ENCODE results near the gene PGGHG. TPM values are rescaled to one million over a fixed set of nuclear protein-coding genes. Genes with fewer than 3 reads are reported as not detected.

The PGGHG gene
- total RNA-seq, result 46.7 TPM

DNA sequence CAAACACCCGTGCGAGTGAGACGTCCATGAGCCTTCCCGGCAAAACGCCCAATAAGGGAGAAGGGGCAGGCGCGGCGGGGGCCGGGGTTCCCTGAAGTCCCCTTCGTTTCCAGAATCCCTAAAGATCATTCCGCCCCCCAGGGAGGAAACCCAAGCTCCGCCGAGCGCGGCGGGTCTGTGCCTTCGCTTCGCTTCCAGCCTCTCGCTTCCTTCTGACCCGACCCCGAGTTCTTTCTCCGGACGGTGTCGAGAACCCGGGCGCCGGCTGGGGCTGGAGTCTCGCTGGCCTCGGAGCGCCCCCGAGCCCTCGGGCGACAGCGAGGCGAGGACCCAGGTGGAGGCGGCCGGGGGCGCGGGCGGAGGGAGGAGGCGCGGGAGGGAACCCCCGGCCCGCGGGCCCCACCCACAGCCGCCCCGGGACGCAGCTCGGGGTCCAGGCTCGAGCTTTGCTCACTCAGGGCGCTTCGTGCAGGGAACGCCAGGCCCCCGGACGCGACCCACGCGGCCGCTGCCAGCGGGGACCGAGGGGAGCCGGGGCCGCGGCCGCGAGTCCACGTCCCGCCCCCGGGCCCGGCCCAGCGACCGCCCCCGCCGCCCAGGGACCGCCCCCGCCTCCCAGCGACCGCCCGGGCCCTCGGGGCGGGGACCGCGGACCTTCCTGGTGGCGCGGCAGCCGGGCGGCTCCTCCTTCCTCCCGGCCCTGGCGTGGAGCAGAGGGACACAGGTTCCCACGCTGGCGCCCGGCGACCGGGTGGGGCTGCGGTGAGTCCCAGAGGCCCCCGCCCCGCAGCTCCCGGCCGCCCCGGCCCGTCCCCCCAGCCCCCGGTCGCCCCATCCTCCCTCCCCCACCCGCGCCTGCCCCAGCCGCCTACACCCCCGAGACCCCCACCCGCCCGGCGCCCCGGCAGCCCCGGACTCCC is at the start of gene PGGHG:
Gene PGGHG (plus strand): TSS at position 649 of the 920 bp plus-strand sequence. CDS start 691 bp downstream, outside the sequence.
- H3K4me3 ChIP-seq, result peak within 1 kb of the TSS; percentile 73
- no peaks in the 10 kb centered on the region for H3K27me3 ChIP-seq
- H3K27ac ChIP-seq, result peak within 1 kb of the TSS; percentile 76
- no peaks in the 10 kb centered on the region for H3K9me3 ChIP-seq
- intact Hi-C loops (cut with DNase I), result no loop called here
- TF ChIP-seq POLR2A (IDR thresholded peaks at IDR 0.05), result peak in 1 of 2 donors; percentile 21
- TF ChIP-seq, protein P1, sequence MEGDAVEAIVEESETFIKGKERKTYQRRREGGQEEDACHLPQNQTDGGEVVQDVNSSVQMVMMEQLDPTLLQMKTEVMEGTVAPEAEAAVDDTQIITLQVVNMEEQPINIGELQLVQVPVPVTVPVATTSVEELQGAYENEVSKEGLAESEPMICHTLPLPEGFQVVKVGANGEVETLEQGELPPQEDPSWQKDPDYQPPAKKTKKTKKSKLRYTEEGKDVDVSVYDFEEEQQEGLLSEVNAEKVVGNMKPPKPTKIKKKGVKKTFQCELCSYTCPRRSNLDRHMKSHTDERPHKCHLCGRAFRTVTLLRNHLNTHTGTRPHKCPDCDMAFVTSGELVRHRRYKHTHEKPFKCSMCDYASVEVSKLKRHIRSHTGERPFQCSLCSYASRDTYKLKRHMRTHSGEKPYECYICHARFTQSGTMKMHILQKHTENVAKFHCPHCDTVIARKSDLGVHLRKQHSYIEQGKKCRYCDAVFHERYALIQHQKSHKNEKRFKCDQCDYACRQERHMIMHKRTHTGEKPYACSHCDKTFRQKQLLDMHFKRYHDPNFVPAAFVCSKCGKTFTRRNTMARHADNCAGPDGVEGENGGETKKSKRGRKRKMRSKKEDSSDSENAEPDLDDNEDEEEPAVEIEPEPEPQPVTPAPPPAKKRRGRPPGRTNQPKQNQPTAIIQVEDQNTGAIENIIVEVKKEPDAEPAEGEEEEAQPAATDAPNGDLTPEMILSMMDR (IDR thresholded peaks at IDR 0.05), result no peak
- no peak for DNase-seq (ENCODE audit: extremely low spot score in 2 of 2)
- H3K4me1 ChIP-seq, result peaks cover 19% of the 10 kb centered on the region
- no peaks in the 10 kb centered on the region for H3K36me3 ChIP-seq

DNA sequence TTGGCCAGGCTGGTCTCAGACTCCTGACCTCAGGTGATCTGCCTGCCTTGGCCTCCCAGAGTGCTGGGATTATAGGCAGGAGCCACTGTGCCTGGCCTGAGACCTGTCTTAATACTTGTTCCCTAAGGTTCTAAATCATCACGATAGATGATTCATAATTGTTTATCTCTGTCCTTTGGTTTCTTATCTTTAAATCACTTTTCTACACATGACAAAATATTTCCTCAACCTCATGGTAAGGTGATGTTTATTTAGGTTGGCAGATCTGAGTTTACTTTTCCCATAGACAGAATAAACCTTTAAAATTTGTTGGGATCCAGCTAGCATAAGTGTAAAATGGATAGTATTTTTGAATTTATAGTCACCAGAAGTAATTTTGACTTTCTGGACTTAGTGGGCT is 48.6 kb upstream of the PGGHG start:
- H3K9me3 ChIP-seq, result no peaks in the 10 kb centered on the region
- intact Hi-C loops (cut with DNase I), result no loop called here
- H3K27me3 ChIP-seq, result no peaks in the 10 kb centered on the region
- H3K36me3 ChIP-seq, result peaks cover 0 to 32% of the 10 kb centered on the region in 2 donors
- peaks cover 17% of the 10 kb centered on the region for H3K4me1 ChIP-seq
- H3K27ac ChIP-seq, result no peak overlapping the region
- no peak overlapping the region for H3K4me3 ChIP-seq
- DNase-seq (ENCODE audit: extremely low spot score in 2 of 2), result no peak
- TF ChIP-seq POLR2AphosphoS5 (IDR thresholded peaks at IDR 0.05; ENCODE audit: insufficient read depth in 1 of 2, low read depth in 1 of 2) (no peak), POLR2A (IDR thresholded peaks at IDR 0.05) (no peak)
- TF ChIP-seq, protein P1 (IDR thresholded peaks at IDR 0.05), result no peak

DNA sequence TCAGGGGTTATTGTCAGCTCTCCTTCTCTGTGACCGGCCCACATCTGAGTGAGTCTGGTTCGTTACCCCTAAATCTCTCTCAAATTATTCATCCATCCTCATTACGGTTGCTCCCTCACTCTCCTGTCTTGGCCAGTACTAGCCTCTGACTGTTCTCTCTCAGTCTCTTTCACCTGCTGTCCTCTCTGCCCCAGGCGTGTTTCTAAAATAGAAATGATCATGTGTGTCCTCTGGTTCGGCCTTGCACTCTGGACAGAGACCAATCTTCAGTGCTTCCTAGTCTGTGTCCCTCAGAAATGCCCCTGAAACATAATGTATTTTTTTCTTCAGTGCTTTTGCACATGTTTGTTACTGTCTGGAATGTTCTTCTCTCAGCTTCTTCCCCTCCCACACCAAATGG is 47.3 kb upstream of the PGGHG start:
- TF ChIP-seq, protein P1 (IDR thresholded peaks at IDR 0.05), result no peak
- TF ChIP-seq POLR2A (IDR thresholded peaks at IDR 0.05), result no peak
- TF ChIP-seq POLR2AphosphoS5 (IDR thresholded peaks at IDR 0.05; ENCODE audit: insufficient read depth in 1 of 2, low read depth in 1 of 2), result no peak
- Histone ChIP-seq H3K4me3 (no peak overlapping the region), H3K9me3 (no peaks in the 10 kb centered on the region), H3K4me1 (peaks cover 14% of the 10 kb centered on the region), H3K36me3 (peaks cover 0 to 44% of the 10 kb centered on the region in 2 donors), H3K27ac (no peak overlapping the region), H3K27me3 (no peaks in the 10 kb centered on the region)
- intact Hi-C loops (cut with DNase I), result no loop called here
- DNase-seq (ENCODE audit: extremely low spot score in 2 of 2), result peak in 1 of 2 donors; percentile 44

DNA sequence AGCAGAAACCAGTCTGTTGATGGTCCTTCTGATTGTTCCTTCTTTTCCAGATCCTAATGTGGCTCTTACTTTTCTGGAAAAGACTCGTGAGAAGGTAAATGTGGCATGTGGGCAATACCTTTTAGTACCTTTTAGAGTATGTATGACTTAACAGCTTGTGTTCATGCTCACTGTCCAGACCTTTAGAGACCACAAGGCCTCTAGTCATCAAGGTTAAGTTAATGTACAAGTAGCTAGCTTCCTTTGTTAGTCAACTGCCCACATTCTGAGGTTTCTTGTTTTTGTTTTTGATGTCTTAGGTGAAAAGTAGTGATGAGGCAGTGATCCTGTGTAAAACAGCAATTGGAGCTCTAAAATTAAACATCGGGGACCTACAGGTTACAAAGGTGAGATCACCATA is 44.5 kb upstream of the PGGHG start:
- no peak overlapping the region for H3K27ac ChIP-seq
- H3K9me3 ChIP-seq, result no peaks in the 10 kb centered on the region
- no peaks in the 10 kb centered on the region for H3K4me1 ChIP-seq
- peaks cover 0 to 69% of the 10 kb centered on the region in 2 donors for H3K36me3 ChIP-seq
- no peaks in the 10 kb centered on the region for H3K27me3 ChIP-seq
- no peak overlapping the region for H3K4me3 ChIP-seq
- TF ChIP-seq, protein P1 (IDR thresholded peaks at IDR 0.05), result no peak
- intact Hi-C loops (cut with DNase I), result no loop called here
- DNase-seq (ENCODE audit: extremely low spot score in 2 of 2), result no peak

DNA sequence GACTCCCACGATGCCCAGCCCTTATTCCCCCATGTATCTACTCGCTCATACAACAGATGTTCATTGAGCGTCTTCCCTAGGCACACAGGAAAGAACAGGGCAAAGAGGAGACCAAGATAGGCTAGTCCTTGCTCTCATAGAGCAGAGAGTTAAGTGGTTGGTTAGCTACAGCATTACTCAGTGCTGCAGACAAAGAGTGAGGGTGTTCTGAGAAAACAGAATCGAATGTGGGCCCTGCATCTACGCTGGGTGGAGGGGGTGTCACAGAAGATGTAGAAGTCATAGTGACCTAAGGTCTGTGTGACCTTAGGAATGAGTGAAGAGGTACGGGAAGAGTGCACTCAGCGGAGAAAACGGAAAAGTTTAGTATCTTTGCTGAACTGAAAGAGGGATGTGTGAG is 39.9 kb upstream of the PGGHG start:
- no peak overlapping the region for H3K4me3 ChIP-seq
- TF ChIP-seq POLR2A (IDR thresholded peaks at IDR 0.05) (no peak), POLR2AphosphoS5 (IDR thresholded peaks at IDR 0.05; ENCODE audit: insufficient read depth in 1 of 2, low read depth in 1 of 2) (no peak)
- TF ChIP-seq, protein P1 (IDR thresholded peaks at IDR 0.05), result no peak
- H3K36me3 ChIP-seq, result peaks cover 0 to 82% of the 10 kb centered on the region in 2 donors
- H3K27me3 ChIP-seq, result no peaks in the 10 kb centered on the region
- DNase-seq (ENCODE audit: extremely low spot score in 2 of 2), result no peak
- no peak overlapping the region for H3K27ac ChIP-seq
- intact Hi-C loops (cut with DNase I), result no loop called here
- no peaks in the 10 kb centered on the region for H3K9me3 ChIP-seq
- H3K4me1 ChIP-seq, result no peaks in the 10 kb centered on the region
